HepG2 (cell line): ENCODE results near the gene SLC50A1. TPM values are rescaled to one million over a fixed set of nuclear protein-coding genes. Genes with fewer than 3 reads are reported as not detected.

Source experiments
- BRD4 ChIP-seq: sonication (generic); formaldehyde crosslinking; IDR thresholded peaks from 2 replicates; pipeline ENCODE4 v1.4.0; 2020; ENCODE audit warnings: missing genetic modification reagents
- DPF2 ChIP-seq: sonication (generic); formaldehyde crosslinking; IDR thresholded peaks from 2 replicates; pipeline ENCODE4 v1.4.0; 2020; ENCODE audit warnings: mild to moderate bottlenecking, low read depth, missing genetic modification reagents, borderline replicate concordance
- JARID2 ChIP-seq: sonication (generic); formaldehyde crosslinking; IDR thresholded peaks from 2 replicates; pipeline ENCODE4 v1.8.1; 2023; ENCODE audit warnings: missing genetic modification reagents, inconsistent platforms; ENCODE audit not compliant: insufficient replicate concordance
- KDM2A ChIP-seq: sonication (generic); formaldehyde crosslinking; IDR thresholded peaks from 2 replicates; pipeline ENCODE4 v1.4.0; 2020; ENCODE audit warnings: low read depth, missing genetic modification reagents, borderline replicate concordance
- MAZ ChIP-seq, 2 experiments: sonication (generic) in 1 of 2; formaldehyde crosslinking in 1 of 2; IDR thresholded peaks; 2 replicates each; pipeline versions ENCODE4 v1.5.0 to v1.6.1; 2012 to 2020; ENCODE audit warnings: low read depth in 2 of 2, mild to moderate bottlenecking in 2 of 2, borderline replicate concordance in 1 of 2, improper control_type of control experiment in 1 of 2, low read length in 1 of 2, missing genetic modification reagents in 1 of 2, moderate library complexity in 1 of 2
- MED1 ChIP-seq: sonication (generic); formaldehyde crosslinking; IDR thresholded peaks from 2 replicates; pipeline ENCODE4 v1.4.0; 2020; ENCODE audit warnings: missing genetic modification reagents
- MTA1 ChIP-seq: sonication (generic); formaldehyde crosslinking; IDR thresholded peaks from 2 replicates; pipeline ENCODE4 v1.4.0; 2020; ENCODE audit warnings: missing genetic modification reagents, mild to moderate bottlenecking, borderline replicate concordance
- NAIF1 ChIP-seq: sonication (generic); formaldehyde crosslinking; IDR thresholded peaks from 2 replicates; pipeline ENCODE4 v1.5.0; 2020; ENCODE audit warnings: mild to moderate bottlenecking, missing genetic modification reagents, borderline replicate concordance
- PHF8 ChIP-seq: sonication (generic); formaldehyde crosslinking; IDR thresholded peaks from 2 replicates; pipeline ENCODE4 v1.5.0; 2020; ENCODE audit warnings: missing genetic modification reagents
- RARA ChIP-seq: IDR thresholded peaks from 2 replicates; pipeline ENCODE4 v1.6.1; 2016; ENCODE audit warnings: missing genetic modification reagents, missing compliant biosample characterization
- SAP130 ChIP-seq: IDR thresholded peaks from 2 replicates; pipeline ENCODE4 v1.6.1; 2016; ENCODE audit warnings: low read depth
- TOE1 ChIP-seq: sonication (generic); formaldehyde crosslinking; IDR thresholded peaks from 2 replicates; pipeline ENCODE4 v1.4.0; 2020; ENCODE audit warnings: mild to moderate bottlenecking, missing genetic modification reagents
- ZNF263 ChIP-seq: sonication (generic); formaldehyde crosslinking; IDR thresholded peaks from 2 replicates; pipeline ENCODE4 v1.4.0; 2020; ENCODE audit warnings: missing genetic modification reagents
- ZNF33B ChIP-seq: sonication (generic); formaldehyde crosslinking; IDR thresholded peaks from 2 replicates; pipeline ENCODE4 v1.5.1; 2020; ENCODE audit warnings: mild to moderate bottlenecking, missing genetic modification reagents
- ZNF660 ChIP-seq: sonication (generic); formaldehyde crosslinking; IDR thresholded peaks from 2 replicates; pipeline ENCODE4 v1.5.1; 2020; ENCODE audit warnings: mild to moderate bottlenecking, low read depth, missing genetic modification reagents, borderline replicate concordance
- ZNF788 ChIP-seq: sonication (generic); formaldehyde crosslinking; IDR thresholded peaks from 2 replicates; pipeline ENCODE4 v1.5.0; 2020; ENCODE audit warnings: mild to moderate bottlenecking, missing genetic modification reagents, borderline replicate concordance
- polyA plus RNA-seq, 8 experiments: library from polyadenylated mRNA; depleted of rRNA in 3 of 8; stranded (reverse) in 7 of 8; unstranded in 1 of 8; fragments of >200 nt; fragmentation: Illumina TruSeq in 4 of 8; extraction: Trizol in 4 of 8; gene quantifications; 2 replicates each; pipeline versions ENCODE4 v1.2.1 to v1.2.3, GENCODE V29; 2011 to 2016; ENCODE audit warnings: low read depth in 4 of 8, missing spikeins in 1 of 8, mixed read lengths in 1 of 8; ENCODE audit not compliant: insufficient read depth in 1 of 8
- total RNA-seq, 5 experiments: library from RNA; depleted of rRNA; stranded (reverse); fragments of >200 nt; fragmentation: Illumina TruSeq; extraction: Trizol; gene quantifications; 2 replicates each; pipeline ENCODE4 v1.2.3, GENCODE V29; 2016; ENCODE audit warnings: low read depth in 1 of 5
- TF ChIP-seq, protein P1 (sequence below): IDR thresholded peaks from 2 replicates; pipeline ENCODE4 v1.6.1; 2016
- TF ChIP-seq, protein P2 (sequence below): sonication (generic); formaldehyde crosslinking; IDR thresholded peaks from 2 replicates; pipeline ENCODE4 v1.8.1; 2023; ENCODE audit warnings: missing genetic modification reagents, inconsistent platforms, borderline replicate concordance
- TF ChIP-seq, protein P3 (sequence below): sonication (generic); formaldehyde crosslinking; conservative IDR thresholded peaks from 2 replicates; pipeline ENCODE4 v1.4.0; 2020; ENCODE audit warnings: mild to moderate bottlenecking, missing genetic modification reagents, moderate library complexity

SLC50A1 gene
- total and polyA plus RNA-seq, 2 of the 13 experiments (the other 11 are each of a cell fraction or from before 2014, with no cell fraction given): 22.5 to 46.8 TPM

DNA sequence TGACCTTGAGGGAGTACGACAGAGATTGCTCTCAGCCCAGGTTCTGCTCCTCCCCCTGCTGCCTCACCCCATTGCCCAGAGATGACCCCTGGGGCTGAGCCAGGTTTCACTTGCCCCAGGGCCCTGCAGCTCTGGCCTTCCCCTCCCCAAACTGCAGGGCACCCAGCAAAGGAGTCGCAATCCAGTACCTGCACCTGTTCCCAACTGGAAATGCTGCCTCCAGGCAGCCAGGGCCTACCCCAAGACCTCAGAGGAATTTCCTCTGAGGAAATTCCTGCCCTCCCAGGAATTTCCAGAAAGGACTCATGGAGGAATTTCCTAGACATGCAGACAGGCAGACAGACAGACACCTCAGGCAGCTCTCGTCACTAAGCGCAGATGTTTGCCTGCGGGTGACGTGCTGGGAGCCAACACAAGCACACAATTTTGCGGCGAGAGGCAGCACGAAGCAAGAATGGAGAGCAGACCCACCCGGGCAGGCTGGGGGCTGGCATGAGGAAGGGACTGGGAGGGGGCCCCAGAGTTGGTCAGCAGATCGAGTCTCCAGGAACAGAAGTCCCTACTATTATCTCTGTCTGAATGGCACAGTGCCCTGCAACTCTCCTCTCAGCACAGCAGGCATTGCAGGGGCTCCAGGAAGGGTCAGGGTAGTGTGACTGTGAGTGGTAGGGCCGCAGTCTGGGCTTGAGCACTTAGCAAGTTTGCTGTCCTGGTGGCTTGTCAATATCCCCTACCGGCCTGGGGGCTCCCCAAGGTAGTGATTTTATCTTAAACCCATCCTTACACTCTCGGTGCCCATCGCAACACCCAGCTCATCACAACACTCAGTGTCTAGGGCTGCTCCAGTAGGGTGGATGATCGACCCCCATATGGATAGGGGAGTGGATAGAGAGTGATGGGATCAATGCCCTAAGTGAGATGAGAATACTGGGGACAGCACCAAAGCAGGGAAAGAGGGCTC lies 10.9 kb upstream of the SLC50A1 start (continued):
- TF ChIP-seq, protein P1, sequence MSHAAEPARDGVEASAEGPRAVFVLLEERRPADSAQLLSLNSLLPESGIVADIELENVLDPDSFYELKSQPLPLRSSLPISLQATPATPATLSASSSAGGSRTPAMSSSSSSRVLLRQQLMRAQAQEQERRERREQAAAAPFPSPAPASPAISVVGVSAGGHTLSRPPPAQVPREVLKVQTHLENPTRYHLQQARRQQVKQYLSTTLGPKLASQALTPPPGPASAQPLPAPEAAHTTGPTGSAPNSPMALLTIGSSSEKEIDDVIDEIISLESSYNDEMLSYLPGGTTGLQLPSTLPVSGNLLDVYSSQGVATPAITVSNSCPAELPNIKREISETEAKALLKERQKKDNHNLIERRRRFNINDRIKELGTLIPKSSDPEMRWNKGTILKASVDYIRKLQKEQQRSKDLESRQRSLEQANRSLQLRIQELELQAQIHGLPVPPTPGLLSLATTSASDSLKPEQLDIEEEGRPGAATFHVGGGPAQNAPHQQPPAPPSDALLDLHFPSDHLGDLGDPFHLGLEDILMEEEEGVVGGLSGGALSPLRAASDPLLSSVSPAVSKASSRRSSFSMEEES: 0 out of 2 replicates have a peak, but pooled peaks have one; percentile 8
- TF ChIP-seq SAP130 (CRISPR knock-in tag) (peak; percentile 54), MAZ (IDR thresholded peaks at IDR 0.05; ENCODE audit: borderline replicate concordance, low read depth, low read length) (0 out of 2 replicates have a peak, but pooled peaks have one; percentile 25), MAZ (CRISPR knock-in tag; IDR thresholded peaks at IDR 0.05; ENCODE audit: low read depth) (no peak), NAIF1 (no peak), BRD4 (CRISPR knock-in tag) (no peak; the same call in 1 of the 2 replicates), MED1 (CRISPR knock-in tag) (peak; percentile 64), TOE1 (no peak), ZNF660 (CRISPR knock-in tag) (no peak), JARID2 (no peak), RARA (peak; percentile 51; the same call in 1 of the 2 replicates), PHF8 (0 out of 2 replicates have a peak, but pooled peaks have one; percentile 11), KDM2A (CRISPR knock-in tag) (peak; percentile 26; the same call in 1 of the 2 replicates), DPF2 (CRISPR knock-in tag) (peak; percentile 23; the same call in 1 of the 2 replicates), ZNF33B (CRISPR knock-in tag) (0 out of 2 replicates have a peak, but pooled peaks have one; percentile 51), ZNF263 (no peak), ZNF788 (CRISPR knock-in tag) (0 out of 2 replicates have a peak, but pooled peaks have one; percentile 52), MTA1 (CRISPR knock-in tag) (0 out of 2 replicates have a peak, but pooled peaks have one; percentile 40)
- TF ChIP-seq, protein P2, sequence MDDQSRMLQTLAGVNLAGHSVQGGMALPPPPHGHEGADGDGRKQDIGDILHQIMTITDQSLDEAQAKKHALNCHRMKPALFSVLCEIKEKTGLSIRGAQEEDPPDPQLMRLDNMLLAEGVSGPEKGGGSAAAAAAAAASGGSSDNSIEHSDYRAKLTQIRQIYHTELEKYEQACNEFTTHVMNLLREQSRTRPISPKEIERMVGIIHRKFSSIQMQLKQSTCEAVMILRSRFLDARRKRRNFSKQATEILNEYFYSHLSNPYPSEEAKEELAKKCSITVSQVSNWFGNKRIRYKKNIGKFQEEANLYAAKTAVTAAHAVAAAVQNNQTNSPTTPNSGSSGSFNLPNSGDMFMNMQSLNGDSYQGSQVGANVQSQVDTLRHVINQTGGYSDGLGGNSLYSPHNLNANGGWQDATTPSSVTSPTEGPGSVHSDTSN (CRISPR knock-in tag): no peak
- TF ChIP-seq, protein P3, sequence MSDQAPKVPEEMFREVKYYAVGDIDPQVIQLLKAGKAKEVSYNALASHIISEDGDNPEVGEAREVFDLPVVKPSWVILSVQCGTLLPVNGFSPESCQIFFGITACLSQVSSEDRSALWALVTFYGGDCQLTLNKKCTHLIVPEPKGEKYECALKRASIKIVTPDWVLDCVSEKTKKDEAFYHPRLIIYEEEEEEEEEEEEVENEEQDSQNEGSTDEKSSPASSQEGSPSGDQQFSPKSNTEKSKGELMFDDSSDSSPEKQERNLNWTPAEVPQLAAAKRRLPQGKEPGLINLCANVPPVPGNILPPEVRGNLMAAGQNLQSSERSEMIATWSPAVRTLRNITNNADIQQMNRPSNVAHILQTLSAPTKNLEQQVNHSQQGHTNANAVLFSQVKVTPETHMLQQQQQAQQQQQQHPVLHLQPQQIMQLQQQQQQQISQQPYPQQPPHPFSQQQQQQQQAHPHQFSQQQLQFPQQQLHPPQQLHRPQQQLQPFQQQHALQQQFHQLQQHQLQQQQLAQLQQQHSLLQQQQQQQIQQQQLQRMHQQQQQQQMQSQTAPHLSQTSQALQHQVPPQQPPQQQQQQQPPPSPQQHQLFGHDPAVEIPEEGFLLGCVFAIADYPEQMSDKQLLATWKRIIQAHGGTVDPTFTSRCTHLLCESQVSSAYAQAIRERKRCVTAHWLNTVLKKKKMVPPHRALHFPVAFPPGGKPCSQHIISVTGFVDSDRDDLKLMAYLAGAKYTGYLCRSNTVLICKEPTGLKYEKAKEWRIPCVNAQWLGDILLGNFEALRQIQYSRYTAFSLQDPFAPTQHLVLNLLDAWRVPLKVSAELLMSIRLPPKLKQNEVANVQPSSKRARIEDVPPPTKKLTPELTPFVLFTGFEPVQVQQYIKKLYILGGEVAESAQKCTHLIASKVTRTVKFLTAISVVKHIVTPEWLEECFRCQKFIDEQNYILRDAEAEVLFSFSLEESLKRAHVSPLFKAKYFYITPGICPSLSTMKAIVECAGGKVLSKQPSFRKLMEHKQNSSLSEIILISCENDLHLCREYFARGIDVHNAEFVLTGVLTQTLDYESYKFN: peak; percentile 20; the same call in 1 of the 2 replicates
